WTC11 (cell line): ENCODE data around the gene GPR161. TPM values are rescaled to one million over a fixed set of nuclear protein-coding genes. Genes with fewer than 3 reads are reported as not detected.

Experiments used
- ELF4 ChIP-seq: sonication (generic); formaldehyde crosslinking; IDR thresholded peaks from 2 replicates; pipeline ENCODE4 v1.8.1; 2022; ENCODE audit warnings: low read depth, mild to moderate bottlenecking, moderate library complexity, missing genetic modification reagents
- FOXP4 ChIP-seq: sonication (generic); formaldehyde crosslinking; IDR thresholded peaks from 2 replicates; pipeline ENCODE4 v1.8.0; 2022; ENCODE audit warnings: mild to moderate bottlenecking, missing genetic modification reagents
- HMGA2 ChIP-seq: fragments of 250-450 bp; sonication (Bioruptor Pico); IDR thresholded peaks from 2 replicates; pipeline ENCODE4 v1.4.0; 2021; ENCODE audit warnings: mild to moderate bottlenecking, moderate library complexity
- HMGXB4 ChIP-seq: sonication (generic); formaldehyde crosslinking; IDR thresholded peaks from 2 replicates; pipeline ENCODE4 v1.8.1; 2023; ENCODE audit warnings: mild to moderate bottlenecking, moderate library complexity, missing genetic modification reagents
- JAZF1 ChIP-seq: fragments of 250-450 bp; sonication (Bioruptor Pico); IDR thresholded peaks from 2 replicates; pipeline ENCODE4 v1.9.0; 2021; ENCODE audit warnings: moderate library complexity, mild to moderate bottlenecking, inconsistent platforms
- NFE2L1 ChIP-seq: sonication (generic); formaldehyde crosslinking; IDR thresholded peaks from 2 replicates; pipeline ENCODE4 v1.8.1; 2023; ENCODE audit warnings: missing genetic modification reagents
- NR2C2 ChIP-seq: sonication (generic); formaldehyde crosslinking; IDR thresholded peaks from 2 replicates; pipeline ENCODE4 v1.8.0; 2022; ENCODE audit warnings: mild to moderate bottlenecking, missing genetic modification reagents
- PRRX2 ChIP-seq: fragments of 250-450 bp; sonication (Bioruptor Pico); IDR thresholded peaks from 2 replicates; pipeline ENCODE4 v1.8.0; 2021; ENCODE audit warnings: mild to moderate bottlenecking
- SMAD3 ChIP-seq: sonication (generic); formaldehyde crosslinking; IDR thresholded peaks from 2 replicates; pipeline ENCODE4 v1.8.0; 2022; ENCODE audit warnings: missing genetic modification reagents, mild to moderate bottlenecking, borderline replicate concordance
- SMAD4 ChIP-seq: sonication (generic); formaldehyde crosslinking; IDR thresholded peaks from 2 replicates; pipeline ENCODE4 v1.8.0; 2022; ENCODE audit warnings: mild to moderate bottlenecking, missing genetic modification reagents
- SOX15 ChIP-seq: fragments of 250-450 bp; sonication (Bioruptor Pico); IDR thresholded peaks from 2 replicates; pipeline ENCODE4 v1.9.0; 2021; ENCODE audit warnings: mild to moderate bottlenecking
- SP1 ChIP-seq: sonication (generic); formaldehyde crosslinking; conservative IDR thresholded peaks from 2 replicates; pipeline ENCODE4 v1.8.1; 2022; ENCODE audit warnings: missing genetic modification reagents
- TEAD1 ChIP-seq: sonication (generic); formaldehyde crosslinking; IDR thresholded peaks from 2 replicates; pipeline ENCODE4 v1.8.0; 2022; ENCODE audit warnings: mild to moderate bottlenecking, missing genetic modification reagents
- ZNF219 ChIP-seq: sonication (generic); formaldehyde crosslinking; IDR thresholded peaks from 2 replicates; pipeline ENCODE4 v1.8.0; 2023; ENCODE audit warnings: missing genetic modification reagents, mild to moderate bottlenecking, borderline replicate concordance
- ZNF232 ChIP-seq: sonication (generic); formaldehyde crosslinking; IDR thresholded peaks from 2 replicates; pipeline ENCODE4 v1.8.0; 2022; ENCODE audit warnings: mild to moderate bottlenecking, missing genetic modification reagents
- ZNF263 ChIP-seq: sonication (generic); formaldehyde crosslinking; IDR thresholded peaks from 2 replicates; pipeline ENCODE4 v1.8.1; 2022; ENCODE audit warnings: low read depth, mild to moderate bottlenecking, moderate library complexity, missing genetic modification reagents
- ZNF512 ChIP-seq: sonication (generic); formaldehyde crosslinking; IDR thresholded peaks from 2 replicates; pipeline ENCODE4 v1.8.1; 2022; ENCODE audit warnings: missing genetic modification reagents, borderline replicate concordance
- ZNF671 ChIP-seq: fragments of 250-450 bp; sonication (Bioruptor Pico); IDR thresholded peaks from 2 replicates; pipeline ENCODE4 v1.8.0; 2021; ENCODE audit warnings: mild to moderate bottlenecking
- total RNA-seq: library from RNA; stranded (reverse); gene quantifications from 3 replicates; pipeline ENCODE4 v1.2.3, GENCODE V29; 2021
- TF ChIP-seq, protein P1 (sequence below): sonication (generic); formaldehyde crosslinking; IDR thresholded peaks from 2 replicates; pipeline ENCODE4 v1.8.1; 2022; ENCODE audit warnings: low read depth, missing genetic modification reagents, borderline replicate concordance
- TF ChIP-seq, protein P2 (sequence below): fragments of 250-450 bp; sonication (Bioruptor Pico); conservative IDR thresholded peaks from 2 replicates; pipeline ENCODE4 v1.9.0; 2021; ENCODE audit warnings: mild to moderate bottlenecking
- TF ChIP-seq, protein P3 (sequence below): sonication (generic); formaldehyde crosslinking; IDR thresholded peaks from 2 replicates; pipeline ENCODE4 v1.8.0; 2022; ENCODE audit warnings: mild to moderate bottlenecking, missing genetic modification reagents
- TF ChIP-seq, protein P4 (sequence below): sonication (generic); formaldehyde crosslinking; IDR thresholded peaks from 2 replicates; pipeline ENCODE4 v1.8.0; 2022; ENCODE audit warnings: mild to moderate bottlenecking, missing genetic modification reagents
- TF ChIP-seq, protein P5 (sequence below): sonication (generic); formaldehyde crosslinking; IDR thresholded peaks from 2 replicates; pipeline ENCODE4 v1.8.1; 2022; ENCODE audit warnings: low read depth, mild to moderate bottlenecking, moderate library complexity, missing genetic modification reagents, borderline replicate concordance

GPR161 gene
- total RNA-seq, 1 experiment from 2014 or later = 11.6 TPM

GRCh38 chr1:168178638-168179437 is 42.1 kb upstream of the GPR161 start, which contains the start of gene TIPRL (continued):
- TF ChIP-seq, protein P1, sequence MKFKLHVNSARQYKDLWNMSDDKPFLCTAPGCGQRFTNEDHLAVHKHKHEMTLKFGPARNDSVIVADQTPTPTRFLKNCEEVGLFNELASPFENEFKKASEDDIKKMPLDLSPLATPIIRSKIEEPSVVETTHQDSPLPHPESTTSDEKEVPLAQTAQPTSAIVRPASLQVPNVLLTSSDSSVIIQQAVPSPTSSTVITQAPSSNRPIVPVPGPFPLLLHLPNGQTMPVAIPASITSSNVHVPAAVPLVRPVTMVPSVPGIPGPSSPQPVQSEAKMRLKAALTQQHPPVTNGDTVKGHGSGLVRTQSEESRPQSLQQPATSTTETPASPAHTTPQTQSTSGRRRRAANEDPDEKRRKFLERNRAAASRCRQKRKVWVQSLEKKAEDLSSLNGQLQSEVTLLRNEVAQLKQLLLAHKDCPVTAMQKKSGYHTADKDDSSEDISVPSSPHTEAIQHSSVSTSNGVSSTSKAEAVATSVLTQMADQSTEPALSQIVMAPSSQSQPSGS = no peak
- TF ChIP-seq SMAD3 (no peak), SOX15 (CRISPR knock-in tag) (no peak), SP1 (peak; percentile 95; the same call in 1 of the 2 replicates), ZNF512 (CRISPR knock-in tag) (no peak), FOXP4 (CRISPR knock-in tag) (no peak), ZNF219 (CRISPR knock-in tag) (no peak), ELF4 (CRISPR knock-in tag) (no peak), ZNF232 (CRISPR knock-in tag) (no peak), HMGXB4 (peak; percentile 67; the same call in 1 of the 2 replicates), ZNF263 (CRISPR knock-in tag) (peak; percentile 73; the same call in 1 of the 2 replicates), ZNF671 (no peak), NFE2L1 (CRISPR knock-in tag) (no peak), HMGA2 (CRISPR knock-in tag) (peak; percentile 51), JAZF1 (no peak), NR2C2 (CRISPR knock-in tag) (peak; percentile 95), SMAD4 (CRISPR knock-in tag) (peak; percentile 65; the same call in 1 of the 2 replicates), PRRX2 (CRISPR knock-in tag) (no peak), TEAD1 (CRISPR knock-in tag) (peak; percentile 81; the same call in 1 of the 2 replicates)
- TF ChIP-seq, protein P2, sequence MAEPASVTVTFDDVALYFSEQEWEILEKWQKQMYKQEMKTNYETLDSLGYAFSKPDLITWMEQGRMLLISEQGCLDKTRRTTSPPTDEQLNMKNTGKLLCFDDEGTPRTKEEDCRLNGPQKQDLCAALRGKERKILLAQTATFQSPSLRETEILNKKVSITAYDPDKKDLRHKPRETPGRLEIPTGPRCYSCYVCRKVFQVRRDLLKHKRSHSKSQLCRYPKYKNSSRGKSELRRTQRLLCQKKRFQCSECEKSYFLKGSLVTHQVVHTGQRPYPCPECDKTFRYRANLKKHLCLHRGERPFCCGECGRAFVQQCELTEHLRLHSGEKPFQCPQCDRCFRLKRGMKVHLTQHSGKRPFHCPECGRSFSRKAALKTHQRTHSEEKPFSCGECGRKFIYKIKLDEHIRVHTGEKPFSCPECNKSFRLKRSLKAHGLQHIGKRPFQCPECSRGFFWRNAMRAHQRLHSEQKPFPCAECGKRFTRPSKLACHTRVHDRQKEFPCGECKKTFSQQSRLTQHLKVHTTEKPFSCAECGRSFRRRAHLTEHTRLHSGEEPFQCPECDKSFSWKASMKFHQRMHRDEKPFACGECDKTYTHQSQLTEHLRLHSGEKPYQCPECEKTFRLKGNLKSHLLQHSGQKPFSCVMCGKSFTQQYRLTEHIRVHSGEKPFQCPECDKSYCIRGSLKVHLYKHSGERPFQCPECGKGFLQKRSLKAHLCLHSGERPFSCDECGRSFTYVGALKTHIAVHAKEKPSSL = no peak
- TF ChIP-seq, protein P3, sequence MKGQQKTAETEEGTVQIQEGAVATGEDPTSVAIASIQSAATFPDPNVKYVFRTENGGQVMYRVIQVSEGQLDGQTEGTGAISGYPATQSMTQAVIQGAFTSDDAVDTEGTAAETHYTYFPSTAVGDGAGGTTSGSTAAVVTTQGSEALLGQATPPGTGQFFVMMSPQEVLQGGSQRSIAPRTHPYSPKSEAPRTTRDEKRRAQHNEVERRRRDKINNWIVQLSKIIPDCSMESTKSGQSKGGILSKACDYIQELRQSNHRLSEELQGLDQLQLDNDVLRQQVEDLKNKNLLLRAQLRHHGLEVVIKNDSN (CRISPR knock-in tag) = peak; percentile 42; the same call in 1 of the 2 replicates
- TF ChIP-seq, protein P4, sequence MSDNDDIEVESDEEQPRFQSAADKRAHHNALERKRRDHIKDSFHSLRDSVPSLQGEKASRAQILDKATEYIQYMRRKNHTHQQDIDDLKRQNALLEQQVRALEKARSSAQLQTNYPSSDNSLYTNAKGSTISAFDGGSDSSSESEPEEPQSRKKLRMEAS (CRISPR knock-in tag) = peak; percentile 68
- TF ChIP-seq, protein P5, sequence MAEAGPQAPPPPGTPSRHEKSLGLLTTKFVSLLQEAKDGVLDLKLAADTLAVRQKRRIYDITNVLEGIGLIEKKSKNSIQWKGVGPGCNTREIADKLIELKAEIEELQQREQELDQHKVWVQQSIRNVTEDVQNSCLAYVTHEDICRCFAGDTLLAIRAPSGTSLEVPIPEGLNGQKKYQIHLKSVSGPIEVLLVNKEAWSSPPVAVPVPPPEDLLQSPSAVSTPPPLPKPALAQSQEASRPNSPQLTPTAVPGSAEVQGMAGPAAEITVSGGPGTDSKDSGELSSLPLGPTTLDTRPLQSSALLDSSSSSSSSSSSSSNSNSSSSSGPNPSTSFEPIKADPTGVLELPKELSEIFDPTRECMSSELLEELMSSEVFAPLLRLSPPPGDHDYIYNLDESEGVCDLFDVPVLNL (CRISPR knock-in tag) = no peak
